Ishikawa (cell line): Measurements from ENCODE around the gene SPATA31D4.

ENCODE experiments used
- CEBPB ChIP-seq: IDR thresholded peaks from 2 replicates; pipeline ENCODE4 v1.6.1; 2012
- CREB1 ChIP-seq: IDR thresholded peaks from 2 replicates; pipeline ENCODE4 v1.6.1; 2012; ENCODE audit warnings: low read depth
- EGR1 ChIP-seq: IDR thresholded peaks from 2 replicates; pipeline ENCODE4 v1.6.1; 2012
- EP300 ChIP-seq: IDR thresholded peaks from 2 replicates; pipeline ENCODE4 v1.6.1; 2012; ENCODE audit warnings: borderline replicate concordance
- FOXM1 ChIP-seq: IDR thresholded peaks from 2 replicates; pipeline ENCODE4 v1.6.1; 2012; ENCODE audit warnings: low read depth, borderline replicate concordance
- MAX ChIP-seq: IDR thresholded peaks from 2 replicates; pipeline ENCODE4 v1.6.1; 2012
- NFIC ChIP-seq: IDR thresholded peaks from 2 replicates; pipeline ENCODE4 v1.6.1; 2012
- RAD21 ChIP-seq: IDR thresholded peaks from 2 replicates; pipeline ENCODE4 v1.6.1; 2012; ENCODE audit warnings: low read depth
- REST ChIP-seq: IDR thresholded peaks from 2 replicates; pipeline ENCODE4 v1.6.1; 2012; ENCODE audit warnings: low read depth, mild to moderate bottlenecking
- TAF1 ChIP-seq: IDR thresholded peaks from 2 replicates; pipeline ENCODE4 v1.6.1; 2012; ENCODE audit warnings: low read depth, mild to moderate bottlenecking
- TCF12 ChIP-seq: IDR thresholded peaks from 2 replicates; pipeline ENCODE4 v1.6.1; 2012; ENCODE audit warnings: low read depth
- TEAD4 ChIP-seq: IDR thresholded peaks from 2 replicates; pipeline ENCODE4 v1.6.1; 2012
- USF1 ChIP-seq: IDR thresholded peaks from 2 replicates; pipeline ENCODE4 v1.6.1; 2012
- YY1 ChIP-seq: IDR thresholded peaks from 2 replicates; pipeline ENCODE4 v1.6.1; 2012; ENCODE audit warnings: low read depth
- ZBTB7A ChIP-seq: IDR thresholded peaks from 2 replicates; pipeline ENCODE4 v1.6.1; 2012; ENCODE audit warnings: low read depth

SPATA31D4 gene

GRCh38 chr9:81890104-81890503 lies 38.1 kb upstream of the SPATA31D4 start:
- no peak for TF ChIP-seq YY1
- no peak for TF ChIP-seq CEBPB

GRCh38 chr9:81892440-81892839 lies 35.8 kb upstream of the SPATA31D4 start:
- TF ChIP-seq EP300 = no peak
- TF ChIP-seq TEAD4 = no peak
- TF ChIP-seq NFIC = no peak
- no peak for TF ChIP-seq ZBTB7A
- TF ChIP-seq TCF12 = no peak
- TF ChIP-seq CREB1 = no peak
- no peak for TF ChIP-seq REST
- TF ChIP-seq MAX = no peak
- no peak for TF ChIP-seq TAF1

GRCh38 chr9:81893929-81894328 lies 34.3 kb upstream of the SPATA31D4 start:
- TF ChIP-seq USF1 (no peak), MAX (no peak), EP300 (no peak), CEBPB (no peak), CREB1 (no peak), TCF12 (no peak), REST (no peak), EGR1 (no peak), NFIC (no peak), ZBTB7A (no peak)

- TF ChIP-seq CREB1 = no peak
- TF ChIP-seq MAX = no peak
- TF ChIP-seq TCF12 = no peak
Observed at GRCh38 chr9:81894891-81895290, 33.3 kb upstream of the SPATA31D4 start.

GRCh38 chr9:81896070-81896469 lies 32.2 kb upstream of the SPATA31D4 start:
- TF ChIP-seq EP300 = no peak

GRCh38 chr9:81898851-81899250 lies 29.4 kb upstream of the SPATA31D4 start:
- TF ChIP-seq USF1 (no peak), ZBTB7A (no peak), CEBPB (no peak), YY1 (no peak), TCF12 (no peak), RAD21 (no peak), NFIC (no peak), EP300 (no peak), FOXM1 (no peak), EGR1 (no peak), REST (no peak), MAX (no peak), TAF1 (no peak), TEAD4 (no peak), CREB1 (no peak)
